Choroid plexus epithelial cell (primary cell): ENCODE results near the gene TBC1D1.

ENCODE experiments used
- DNase-seq: peaks from one replicate; pipeline ENCODE4 v3.0.0-alpha.2; 2010; ENCODE audit warnings: low read depth
- H3K4me3 ChIP-seq: 2 replicates; pipeline ENCODE4 v1.5.1; 2011; ENCODE audit warnings: low read depth, mild to moderate bottlenecking, control low read depth, low read length, moderate library complexity
- TF ChIP-seq, protein P1 (sequence below): conservative IDR thresholded peaks from 2 replicates; pipeline ENCODE4 v1.5.1; 2011; ENCODE audit warnings: low read depth, mild to moderate bottlenecking, control low read depth, inconsistent platforms, low read length, moderate library complexity

Gene TBC1D1

DNA sequence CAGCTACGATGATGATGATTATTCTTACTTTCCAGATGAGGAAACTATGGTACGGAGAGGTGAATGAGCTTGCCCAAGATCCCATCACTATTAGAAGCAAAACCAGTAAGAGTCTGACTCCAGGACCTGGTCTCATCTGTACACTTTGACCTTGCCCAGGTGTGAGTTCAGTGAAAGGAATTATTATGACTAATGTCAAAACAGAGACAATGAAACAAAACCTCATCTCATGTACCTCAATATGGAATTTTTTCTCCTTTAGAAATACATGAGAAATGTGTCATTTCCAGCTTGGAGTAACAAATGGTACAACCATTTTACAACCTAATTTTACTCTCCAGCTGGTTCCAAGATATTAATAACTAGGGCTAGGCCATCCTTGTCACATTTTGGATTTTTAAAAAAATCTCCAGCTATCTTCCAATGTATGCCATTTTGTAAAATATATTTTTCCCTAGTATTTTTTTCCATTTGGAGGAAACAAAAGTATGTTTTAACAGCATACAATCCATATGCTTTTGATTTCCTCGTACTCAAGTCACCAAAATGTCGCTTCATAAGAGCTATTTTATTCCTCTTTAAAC is 283.1 kb downstream of the TBC1D1 start:
- H3K4me3 ChIP-seq, result no peak overlapping the region
- TF ChIP-seq, protein P1, sequence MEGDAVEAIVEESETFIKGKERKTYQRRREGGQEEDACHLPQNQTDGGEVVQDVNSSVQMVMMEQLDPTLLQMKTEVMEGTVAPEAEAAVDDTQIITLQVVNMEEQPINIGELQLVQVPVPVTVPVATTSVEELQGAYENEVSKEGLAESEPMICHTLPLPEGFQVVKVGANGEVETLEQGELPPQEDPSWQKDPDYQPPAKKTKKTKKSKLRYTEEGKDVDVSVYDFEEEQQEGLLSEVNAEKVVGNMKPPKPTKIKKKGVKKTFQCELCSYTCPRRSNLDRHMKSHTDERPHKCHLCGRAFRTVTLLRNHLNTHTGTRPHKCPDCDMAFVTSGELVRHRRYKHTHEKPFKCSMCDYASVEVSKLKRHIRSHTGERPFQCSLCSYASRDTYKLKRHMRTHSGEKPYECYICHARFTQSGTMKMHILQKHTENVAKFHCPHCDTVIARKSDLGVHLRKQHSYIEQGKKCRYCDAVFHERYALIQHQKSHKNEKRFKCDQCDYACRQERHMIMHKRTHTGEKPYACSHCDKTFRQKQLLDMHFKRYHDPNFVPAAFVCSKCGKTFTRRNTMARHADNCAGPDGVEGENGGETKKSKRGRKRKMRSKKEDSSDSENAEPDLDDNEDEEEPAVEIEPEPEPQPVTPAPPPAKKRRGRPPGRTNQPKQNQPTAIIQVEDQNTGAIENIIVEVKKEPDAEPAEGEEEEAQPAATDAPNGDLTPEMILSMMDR, result no peak
- no peak for DNase-seq

DNA sequence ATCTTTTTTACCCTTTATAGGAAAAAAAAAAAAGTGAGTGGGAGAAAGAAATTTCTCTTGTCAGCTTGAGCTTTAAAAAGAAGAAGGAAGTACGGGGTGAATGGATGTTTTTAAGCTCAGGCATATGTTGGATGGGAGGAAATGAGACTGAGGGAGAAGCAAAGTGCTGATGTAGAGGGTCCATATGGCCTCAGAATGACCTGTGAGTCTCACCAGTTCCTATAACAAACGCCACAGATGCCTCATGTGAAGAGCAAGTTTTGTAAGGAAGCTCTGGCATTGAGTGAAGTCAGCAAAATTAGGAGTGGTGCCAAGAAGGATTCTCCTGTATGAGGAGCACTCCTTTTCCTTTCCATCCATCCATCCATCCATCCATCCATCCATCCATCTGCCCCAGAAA is 283.9 kb downstream of the TBC1D1 start:
- DNase-seq, result peak; percentile 45
- no peak overlapping the region for H3K4me3 ChIP-seq
- TF ChIP-seq, protein P1, result no peak

DNA sequence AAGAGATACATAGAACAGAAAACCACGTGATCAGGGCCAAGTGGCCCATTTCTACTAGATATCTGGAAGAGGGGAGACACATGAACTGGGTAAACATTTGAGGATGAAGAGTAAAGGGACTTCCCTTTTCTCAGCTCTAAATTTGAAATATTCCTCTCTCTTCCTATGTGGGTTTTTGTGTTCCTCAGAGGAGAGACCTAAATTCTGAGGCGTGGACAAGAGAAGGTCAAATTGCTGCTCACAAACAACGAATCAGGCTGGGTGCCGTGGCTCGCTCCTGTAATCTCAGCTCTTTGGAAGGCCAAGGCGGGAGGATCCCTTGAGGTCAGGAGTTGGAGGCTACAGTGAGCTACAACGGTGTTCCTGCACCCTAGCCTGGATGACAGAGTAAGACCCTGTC is 285.3 kb downstream of the TBC1D1 start:
- H3K4me3 ChIP-seq, result no peak overlapping the region
- no peak for DNase-seq
- TF ChIP-seq, protein P1, result no peak

DNA sequence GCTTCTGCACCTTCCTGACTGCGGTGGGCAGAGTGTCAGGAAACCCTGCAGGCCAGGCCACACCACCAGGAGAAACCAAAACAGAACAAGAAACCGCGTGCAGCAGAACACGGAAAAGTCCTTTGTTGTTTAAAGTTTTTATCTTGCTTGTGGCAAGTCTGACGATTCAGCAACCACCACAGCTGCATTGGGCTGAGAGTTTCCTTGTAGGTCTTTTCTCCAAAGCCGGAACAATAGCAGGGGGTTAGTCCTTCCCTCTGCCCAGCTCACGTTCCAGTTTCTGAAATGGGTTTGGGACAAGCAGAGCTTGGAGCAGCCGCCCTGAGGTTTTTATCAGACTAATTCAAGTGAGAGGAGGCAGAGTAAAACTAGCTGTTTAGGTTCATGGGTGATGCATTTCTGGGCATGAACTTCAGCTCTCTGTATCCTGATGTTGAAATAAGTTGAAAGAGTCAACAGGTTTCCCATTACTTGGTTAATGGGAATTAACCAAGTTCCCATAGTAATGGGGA is 286.2 kb downstream of the TBC1D1 start:
- no peak overlapping the region for H3K4me3 ChIP-seq
- TF ChIP-seq, protein P1, result peak; percentile 20
- DNase-seq, result peak; percentile 80

DNA sequence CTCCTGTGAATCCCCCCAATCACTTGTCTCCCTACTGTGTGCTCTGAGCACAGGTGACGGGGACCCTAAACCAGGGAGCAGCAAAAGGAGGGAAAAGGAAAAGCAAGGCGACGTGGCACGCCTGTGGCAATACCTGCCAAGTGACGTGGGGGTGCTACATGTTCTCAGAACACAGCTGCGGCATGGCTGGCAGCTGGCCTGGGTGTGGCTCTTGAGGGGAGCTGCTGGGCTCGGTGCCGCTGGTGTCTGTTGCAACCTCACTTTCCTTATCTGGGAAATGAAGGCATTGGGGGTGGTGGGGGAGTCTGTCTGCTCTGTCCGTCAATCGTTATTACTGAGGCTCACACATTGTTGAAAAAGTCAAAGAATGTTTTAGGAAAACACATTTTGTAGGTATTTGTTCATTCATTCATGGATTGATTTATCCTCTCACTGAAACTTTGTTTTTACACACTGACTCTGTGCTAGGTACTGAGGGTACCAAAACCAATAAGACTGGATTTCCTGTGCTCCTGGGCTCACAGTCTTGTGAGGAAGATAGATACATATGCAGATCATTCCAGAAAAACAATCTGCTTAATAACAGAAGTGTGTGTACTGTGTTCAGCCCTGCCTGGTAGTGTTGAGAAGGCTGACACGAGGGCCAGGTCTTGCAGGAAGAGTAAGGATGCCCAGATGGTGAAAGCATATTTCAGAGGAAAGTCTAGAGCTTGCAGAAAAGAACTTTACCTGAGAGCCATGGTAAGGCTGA is 286.9 kb downstream of the TBC1D1 start:
- no peak for DNase-seq
- H3K4me3 ChIP-seq, result no peak overlapping the region
- TF ChIP-seq, protein P1, result no peak

DNA sequence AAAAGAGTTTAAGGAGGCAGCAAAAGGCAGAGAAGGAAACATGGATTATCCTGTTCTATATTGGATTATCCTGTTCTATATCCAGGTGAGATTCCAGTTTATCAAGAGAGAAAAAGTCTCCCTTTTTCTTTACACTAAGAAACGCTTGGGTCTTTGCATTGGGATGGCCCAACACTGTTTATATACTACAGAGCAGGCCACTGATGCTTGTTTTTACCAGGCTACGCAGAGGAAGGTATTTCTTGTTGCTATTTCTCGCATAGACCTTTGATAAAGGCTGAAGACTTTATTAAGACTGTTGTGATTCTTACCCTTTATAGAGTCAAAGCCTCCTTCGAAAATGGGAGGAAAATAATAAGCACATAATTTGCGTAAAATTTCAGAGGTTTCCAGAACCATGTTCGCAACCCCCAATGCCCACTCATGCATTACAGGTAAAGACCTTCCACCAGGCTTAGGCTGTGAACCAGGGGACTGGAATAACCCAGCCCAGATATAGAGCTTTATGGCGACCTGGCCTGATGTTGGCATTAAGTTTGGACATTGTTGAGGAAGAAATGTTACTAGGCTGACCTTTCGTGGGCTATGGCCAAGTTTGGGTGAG is 287.6 kb downstream of the TBC1D1 start:
- TF ChIP-seq, protein P1, result no peak
- no peak for DNase-seq
- H3K4me3 ChIP-seq, result no peak overlapping the region
